GM21786 (cell line): ENCODE results near the gene ARAF.
"Not testable (repeated sequence)": the region's sequence is repeated elsewhere in the genome, so short reads cannot be mapped to it uniquely, and the experiment has no call there.

Experiments used
- ATAC-seq: cut with Tn5 transposase; IDR thresholded peaks from one replicate; pipeline ENCODE4 v1.9.1; 2021; ENCODE audit not compliant: unreplicated experiment

Gene ARAF

GRCh38 chrX:47584714-47585113 lies 23.7 kb downstream of the ARAF start:
- ATAC-seq, result no peak

- ATAC-seq, result no peak
Observed at GRCh38 chrX:47585273-47585672, 24.3 kb downstream of the ARAF start.

- no peak for ATAC-seq
Observed at GRCh38 chrX:47586043-47586787, 25.2 kb downstream of the ARAF start.

- no peak for ATAC-seq
Observed at GRCh38 chrX:47587091-47587891, 26.3 kb downstream of the ARAF start.

DNA sequence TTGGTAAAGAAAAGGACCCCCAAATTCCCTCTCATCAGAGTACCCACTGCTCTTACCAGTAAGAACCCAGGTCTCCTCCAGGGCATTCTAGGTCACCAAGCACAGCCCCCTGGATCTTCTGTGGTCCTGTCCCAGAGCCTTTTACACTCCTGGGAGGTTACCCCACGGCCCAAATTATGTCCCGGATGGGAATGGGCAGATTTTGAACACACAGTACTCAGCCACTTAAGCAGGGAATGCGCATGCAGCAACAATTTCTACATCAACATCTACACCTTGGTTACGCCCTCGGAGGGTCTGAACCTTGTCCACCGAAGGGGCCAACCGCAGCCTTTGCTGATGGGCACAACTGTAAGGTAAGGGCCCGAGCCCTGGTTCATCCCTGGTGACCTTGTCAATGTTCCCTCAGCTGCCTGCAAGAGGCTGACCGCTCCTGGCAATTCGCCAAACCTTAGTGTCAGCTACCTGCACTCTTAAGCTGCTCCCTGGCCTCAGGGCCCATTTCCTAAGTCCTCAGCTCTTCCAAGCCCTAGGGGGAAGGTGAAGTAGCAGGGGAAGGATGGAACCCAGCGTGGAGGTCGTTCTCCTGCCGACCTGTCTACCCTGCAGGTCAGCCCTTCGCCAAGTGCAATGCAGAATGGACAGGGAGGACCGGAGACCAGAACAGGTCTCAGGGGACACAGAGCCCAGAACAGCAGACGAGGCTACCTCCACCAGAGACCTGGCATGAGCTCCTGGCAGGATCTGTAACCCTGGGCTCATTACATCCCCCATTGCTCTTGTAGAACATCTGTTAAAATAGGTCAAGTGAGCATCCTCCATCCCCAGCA lies 27.1 kb downstream of the ARAF start:
- ATAC-seq, result no peak

GRCh38 chrX:47590984-47591383 lies 30.0 kb downstream of the ARAF start:
- ATAC-seq, result no peak

DNA sequence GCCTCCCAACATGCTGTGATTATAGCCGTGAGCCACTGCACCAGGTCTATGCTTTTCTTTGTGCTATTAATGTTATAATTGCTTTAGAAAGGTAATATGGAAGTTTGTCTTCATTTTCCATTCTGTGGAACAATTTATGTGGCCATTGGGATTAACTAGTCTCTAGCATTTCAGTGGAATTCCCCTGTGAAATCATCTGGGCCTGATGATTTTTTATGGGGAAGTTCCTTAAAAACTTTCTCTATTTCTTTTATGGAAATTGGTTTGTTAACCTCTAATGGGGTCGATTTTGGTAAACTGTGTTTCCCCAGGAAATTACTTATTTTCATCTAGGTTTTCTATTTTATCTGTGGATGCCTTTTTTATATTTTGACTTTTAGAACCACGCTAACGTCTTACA lies 32.5 kb downstream of the ARAF start:
- ATAC-seq, result no peak

DNA sequence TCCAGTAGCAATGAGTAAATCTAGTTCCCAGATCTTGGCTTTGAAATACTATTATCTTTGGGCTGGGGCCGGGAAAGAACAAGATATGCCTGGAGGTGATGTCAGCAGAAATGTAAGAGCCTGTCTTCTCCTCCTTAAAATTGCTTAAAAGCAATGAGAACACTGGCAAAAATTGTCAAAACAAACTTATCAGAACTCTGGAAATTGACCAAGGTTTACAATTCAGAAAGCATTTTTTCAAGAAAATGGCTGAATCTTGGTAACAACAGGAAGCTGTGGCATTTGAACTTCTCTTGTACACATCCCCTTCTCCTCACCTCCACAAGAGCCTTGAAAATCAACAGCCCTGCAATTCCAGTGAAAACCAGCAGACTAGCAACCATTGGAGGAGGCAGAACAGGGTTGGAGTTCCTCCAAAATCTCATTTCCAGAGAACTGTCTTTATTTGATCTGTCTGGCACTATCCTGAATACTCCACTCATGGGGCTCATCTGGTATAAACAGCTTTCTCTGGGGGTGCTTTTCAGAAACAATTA lies 34.8 kb downstream of the ARAF start:
- no peak for ATAC-seq

GRCh38 chrX:47596256-47596655 lies 35.3 kb downstream of the ARAF start:
- ATAC-seq, result no peak

GRCh38 chrX:47597222-47597621 lies 36.2 kb downstream of the ARAF start:
- no peak for ATAC-seq

DNA sequence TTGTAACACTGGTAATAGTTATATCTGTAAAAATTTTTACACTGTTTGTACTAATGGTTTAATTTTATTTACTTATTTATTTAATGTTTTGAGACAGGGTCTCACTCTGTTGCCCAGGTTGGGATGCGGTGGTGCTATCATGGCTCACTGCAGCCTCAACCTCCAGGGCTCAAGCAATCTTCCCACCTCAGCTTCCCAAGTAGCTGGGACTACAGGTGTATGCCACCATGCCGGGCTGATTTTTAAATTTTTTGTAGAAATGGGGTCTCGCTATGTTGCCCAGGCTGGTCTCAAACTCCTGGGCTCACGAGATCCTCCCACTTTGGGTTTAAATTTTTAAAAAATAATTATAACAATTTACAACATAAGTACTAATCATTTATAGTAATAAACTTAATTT lies 42.1 kb downstream of the ARAF start:
- not testable (repeated sequence) for ATAC-seq

DNA sequence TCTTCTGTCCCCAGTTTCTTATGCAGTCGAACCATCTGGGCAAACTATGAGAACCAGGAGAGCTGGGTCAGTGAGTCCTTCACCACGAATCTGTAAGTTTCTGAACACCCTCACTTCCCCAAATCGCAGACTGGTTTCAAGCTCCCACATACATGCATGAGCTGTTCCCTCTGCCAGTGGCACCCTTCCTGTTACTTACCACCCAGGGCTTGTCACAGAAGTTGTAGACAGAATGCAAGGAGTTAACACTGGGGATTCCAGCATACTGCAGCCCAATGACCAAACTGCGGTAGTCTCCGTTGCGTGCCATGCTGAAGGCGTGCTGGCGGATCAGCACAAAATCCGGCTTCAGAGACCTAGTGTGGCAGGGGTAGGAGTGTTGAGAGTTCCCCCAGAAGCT lies 44.0 kb downstream of the ARAF start:
- no peak for ATAC-seq

GRCh38 chrX:47607091-47607490 lies 46.1 kb downstream of the ARAF start:
- ATAC-seq, result no peak

DNA sequence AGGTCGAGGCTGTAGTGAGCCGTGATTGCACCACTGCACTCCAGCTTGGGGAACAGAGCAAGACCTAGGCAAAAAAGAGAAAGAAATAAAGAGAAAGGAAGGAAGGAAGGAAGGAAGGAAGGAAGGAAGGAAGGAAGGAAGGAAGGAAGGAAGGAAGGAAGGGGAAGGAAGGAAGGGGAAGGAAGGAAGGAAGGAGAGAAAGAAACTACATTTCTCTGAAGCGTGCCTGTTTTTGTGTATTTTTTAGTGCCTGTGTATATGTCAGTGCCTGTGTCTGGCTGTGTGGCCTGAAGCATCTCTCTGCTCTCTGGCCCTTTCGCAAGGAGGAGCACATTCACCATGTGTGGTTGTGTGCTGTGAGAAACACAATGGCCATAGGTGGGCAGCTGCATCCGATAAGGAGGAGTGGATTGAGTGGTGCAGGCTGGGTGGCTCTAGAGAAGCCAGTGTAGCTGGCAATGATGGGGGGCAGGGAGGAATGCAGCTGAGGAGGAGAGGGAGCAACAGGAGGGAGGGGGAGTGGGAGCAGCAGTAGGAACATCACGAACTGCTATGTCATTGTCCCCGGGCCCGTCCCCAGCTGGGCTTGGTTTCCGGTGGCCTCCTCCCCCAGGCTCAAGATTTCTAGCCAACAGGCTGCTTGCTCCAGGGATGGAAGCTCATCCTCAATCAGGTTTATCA lies 47.3 kb downstream of the ARAF start:
- no peak for ATAC-seq

- ATAC-seq, result no peak
Observed at GRCh38 chrX:47610511-47610910, 49.5 kb downstream of the ARAF start.

- ATAC-seq, result no peak
Observed at GRCh38 chrX:47611489-47611888, 50.5 kb downstream of the ARAF start.

DNA sequence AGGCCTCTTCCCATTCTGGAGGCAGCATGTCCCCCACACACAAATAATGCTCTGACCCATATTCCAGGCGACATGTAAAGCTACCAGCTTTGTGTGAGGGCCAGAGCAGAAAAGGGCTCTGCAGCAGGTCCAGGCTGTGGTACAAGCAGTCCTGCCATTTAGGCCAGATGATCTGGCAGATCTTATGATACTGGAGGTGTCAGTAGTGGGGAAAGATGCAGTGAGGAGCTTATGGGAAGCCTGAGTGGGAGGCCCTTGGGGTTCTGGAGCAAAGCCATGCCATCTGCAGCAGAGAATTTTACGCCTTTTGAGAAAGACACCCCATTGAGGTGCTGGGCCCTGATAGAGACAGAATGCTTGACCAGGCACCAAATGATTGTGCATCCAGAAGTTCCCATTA lies 50.9 kb downstream of the ARAF start:
- ATAC-seq, result no peak

DNA sequence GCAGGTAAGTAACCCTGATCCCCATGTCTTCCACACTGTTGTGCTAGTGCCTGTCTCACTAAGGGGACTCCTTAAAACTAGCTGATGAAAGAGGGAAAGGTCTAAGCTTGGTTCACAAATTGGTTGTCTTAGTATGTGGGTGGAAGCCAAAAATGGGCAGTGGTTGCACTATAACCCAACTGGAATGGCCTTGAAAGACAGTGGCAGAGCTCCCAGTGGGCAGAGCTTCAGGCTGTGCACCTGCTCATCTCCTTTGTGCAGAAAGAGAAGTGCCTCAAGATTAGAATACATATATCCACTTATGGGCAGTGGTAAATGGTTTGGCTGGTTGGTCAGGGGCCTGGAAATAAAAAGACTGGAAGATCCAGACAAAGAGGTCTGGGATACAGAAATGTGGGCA lies 51.4 kb downstream of the ARAF start:
- ATAC-seq, result no peak

DNA sequence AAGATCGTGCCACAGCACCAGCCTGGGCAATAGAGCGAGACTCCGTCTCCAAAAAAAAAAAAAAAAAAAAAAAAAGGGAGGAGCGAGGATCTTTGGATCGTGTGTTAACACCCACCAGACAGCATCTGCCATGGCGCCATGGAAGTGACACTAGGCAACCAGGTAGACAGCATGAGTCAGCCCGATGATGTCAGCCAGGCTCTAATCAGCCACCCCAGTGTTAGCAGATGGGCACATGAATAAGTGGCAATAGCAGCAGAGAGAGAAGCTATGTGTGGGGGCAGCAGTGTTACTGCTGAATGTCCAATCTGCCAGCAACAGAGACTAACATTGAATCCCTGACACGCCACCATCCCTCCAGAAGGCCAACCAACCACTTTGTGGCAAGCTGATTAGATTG lies 52.1 kb downstream of the ARAF start:
- no peak for ATAC-seq

DNA sequence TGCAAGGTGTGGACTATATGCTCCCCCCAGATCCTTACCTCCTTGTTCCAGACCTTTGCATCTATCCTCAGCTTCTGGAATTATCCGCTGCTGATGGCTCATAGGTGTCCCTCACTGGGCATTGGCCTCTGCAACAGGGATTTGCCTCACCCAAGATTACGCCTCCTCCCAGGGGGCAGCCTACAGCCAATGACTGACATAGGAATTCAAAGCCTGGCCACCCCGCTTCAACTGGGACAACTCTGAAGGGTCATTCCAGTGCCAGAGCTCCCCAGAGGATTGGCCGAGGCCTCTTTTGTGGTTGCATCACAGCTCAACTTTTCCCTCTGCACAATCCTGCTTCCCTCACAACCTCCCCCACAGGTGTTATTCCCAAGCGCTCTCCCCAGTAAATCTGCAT lies 53.6 kb downstream of the ARAF start:
- no peak for ATAC-seq
